HG03060 (cell line): ENCODE results near the gene RAB23.
A peak's percentile ranks its signal among the peaks of the same experiment; 100 is the strongest.
"Not testable (repeated sequence)": the region's sequence is repeated elsewhere in the genome, so short reads cannot be mapped to it uniquely, and the experiment has no call there.

Experiments
- ATAC-seq: cut with Tn5 transposase; IDR thresholded peaks from one replicate; pipeline ENCODE4 v1.9.1; 2021; ENCODE audit warnings: low read depth, moderate number of reproducible peaks; ENCODE audit not compliant: unreplicated experiment

RAB23 gene

DNA sequence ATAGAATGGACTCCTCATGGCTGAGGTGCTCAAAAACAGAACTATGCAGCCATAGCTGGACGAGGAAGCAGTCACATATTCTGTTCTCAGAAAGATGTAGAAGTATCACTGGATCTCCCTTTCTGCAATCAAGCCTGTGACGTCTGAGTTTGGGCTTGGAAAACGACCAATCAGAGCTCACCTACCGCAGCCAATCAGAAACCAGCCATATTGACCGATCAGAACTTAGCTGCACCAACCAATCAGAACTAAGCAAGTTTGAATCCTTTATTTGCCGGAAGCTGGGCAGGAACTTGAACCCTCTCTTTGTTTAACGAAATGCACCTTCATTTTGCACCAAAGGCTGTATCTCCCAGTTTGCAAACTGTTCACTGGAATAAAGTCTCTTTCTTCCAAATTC is 21.8 kb upstream of the RAB23 start:
- no peak for ATAC-seq

- not testable (repeated sequence) for ATAC-seq
Measured at GRCh38 chr6:57243526-57243925, 21.4 kb upstream of the RAB23 start.

DNA sequence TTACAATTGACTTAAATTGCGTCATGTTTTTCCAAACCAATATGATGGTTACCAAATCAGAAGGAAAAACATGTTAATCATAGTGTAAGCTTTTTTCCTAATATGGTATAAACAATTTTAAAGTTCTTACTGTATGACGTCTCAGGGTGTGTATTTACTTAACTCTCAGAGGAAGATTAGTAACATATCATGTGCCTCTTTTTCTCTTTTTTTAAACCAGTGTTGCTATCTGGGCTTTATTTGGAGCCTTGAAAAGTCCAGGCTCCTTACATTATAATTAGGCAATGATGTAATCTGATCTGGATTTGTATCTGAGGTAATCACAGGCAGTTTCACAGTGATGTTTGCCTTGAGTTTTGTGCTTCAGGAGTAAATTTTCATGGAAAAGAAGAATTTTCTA is 20.4 kb upstream of the RAB23 start:
- no peak for ATAC-seq

GRCh38 chr6:57226221-57226620 is 4.1 kb upstream of the RAB23 start:
- ATAC-seq, result no peak

DNA sequence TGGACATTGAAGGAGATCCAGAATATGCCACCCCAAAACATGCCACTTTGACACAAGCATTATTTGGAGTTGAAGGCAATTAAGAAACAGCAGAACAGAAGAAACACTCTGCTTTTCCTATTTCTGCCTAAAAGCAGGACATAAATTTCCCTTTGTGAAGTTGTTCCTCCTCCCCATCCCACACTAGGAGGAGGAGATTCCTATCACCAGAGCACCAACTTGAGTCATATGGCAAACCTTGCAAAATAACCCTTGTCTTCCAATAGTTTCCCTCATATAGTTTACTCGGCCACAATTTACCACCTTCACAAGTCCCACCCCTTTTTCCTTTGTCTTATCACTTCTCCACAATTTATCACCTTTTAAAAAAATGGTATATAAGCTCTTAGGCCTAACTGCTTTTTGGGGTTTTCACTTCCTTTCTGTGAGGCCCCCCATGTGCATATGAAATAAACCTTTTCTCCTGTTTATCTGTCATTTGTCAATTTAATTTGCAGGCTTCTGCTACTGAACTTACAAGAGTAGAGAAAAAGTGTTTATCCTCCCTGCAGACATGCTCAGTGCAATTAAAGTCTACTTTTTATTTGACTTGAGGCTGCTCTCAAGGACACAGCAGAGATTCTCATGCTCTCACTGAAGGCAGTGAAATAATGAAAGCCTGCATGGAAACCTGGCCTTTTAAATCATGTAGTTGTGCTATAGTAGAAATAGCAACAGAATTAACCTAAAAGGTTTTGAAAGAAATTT is 2.8 kb upstream of the RAB23 start:
- no peak for ATAC-seq

DNA sequence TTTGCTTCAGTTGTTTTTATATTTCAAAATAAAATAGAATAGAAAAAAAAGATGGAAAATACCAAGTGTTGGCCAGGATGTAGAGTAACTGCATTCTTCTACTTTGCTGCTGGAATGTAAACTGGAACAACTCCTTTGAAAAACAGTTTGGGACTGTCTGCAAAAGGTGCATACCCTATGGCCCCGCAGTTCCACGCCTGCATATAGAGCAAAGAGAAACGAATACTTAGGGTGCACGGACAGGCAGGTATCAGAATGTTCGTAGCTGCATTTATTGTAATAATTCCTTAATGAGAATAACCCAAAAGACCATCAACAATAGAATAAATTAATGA is 603 bp upstream of the RAB23 start:
- ATAC-seq, result no peak

DNA sequence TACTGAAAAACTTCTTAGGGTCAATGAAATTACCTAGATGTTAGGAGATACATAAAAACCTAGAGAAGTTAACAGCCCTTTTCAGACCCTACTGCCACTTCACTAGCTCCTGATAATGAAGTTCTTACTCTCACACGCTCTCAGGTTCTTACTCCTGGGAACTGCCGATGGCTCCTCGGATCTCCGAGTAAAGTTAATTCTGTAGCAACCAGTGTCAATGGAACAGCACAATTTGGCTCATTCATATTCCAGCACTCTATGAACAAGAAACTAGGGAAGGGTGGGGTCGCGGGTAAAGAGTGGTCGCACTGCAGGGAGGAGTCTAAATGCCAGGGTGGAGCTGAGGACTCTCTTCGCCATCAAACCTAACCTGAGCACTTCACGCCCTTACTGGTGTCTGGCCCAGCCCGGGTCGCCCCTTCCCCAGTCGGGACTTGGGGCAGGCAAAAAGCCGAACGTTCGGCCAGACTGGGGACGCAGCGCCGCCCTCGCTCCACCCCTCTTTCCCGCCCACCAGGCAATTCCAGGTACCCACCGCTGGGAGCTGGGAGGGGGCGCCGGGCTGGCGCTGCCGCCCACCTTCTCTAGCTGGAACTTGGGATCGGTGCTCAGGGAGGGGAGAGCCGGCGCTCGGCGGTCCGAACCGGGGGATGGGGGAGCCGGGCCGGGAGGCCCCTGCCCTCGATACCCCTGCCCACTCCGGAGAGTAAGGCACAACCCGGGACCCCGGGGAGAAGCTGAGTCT is 744 bp downstream of the RAB23 start:
- ATAC-seq, result peak; percentile 40

GRCh38 chr6:57220083-57220703 is 1.9 kb downstream of the RAB23 start:
- no peak for ATAC-seq

DNA sequence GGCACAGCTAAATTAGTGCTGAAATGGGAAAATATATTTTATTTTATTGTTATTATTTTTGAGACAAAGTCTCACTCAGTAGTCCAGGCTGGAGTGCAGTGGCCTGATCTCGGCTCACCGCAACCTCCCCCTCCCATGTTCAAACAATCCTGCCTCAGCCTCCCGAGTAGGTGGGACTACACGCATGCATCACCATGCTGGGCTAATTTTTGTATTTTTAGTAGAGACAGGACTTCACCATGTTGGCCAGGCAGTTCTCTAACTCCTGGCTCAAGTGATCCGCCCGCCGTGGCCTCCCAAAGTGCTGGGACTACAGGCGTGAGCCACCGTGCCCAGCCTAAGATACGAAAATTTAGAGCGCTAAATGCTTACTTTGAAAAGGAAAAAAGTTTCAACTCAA is 4.8 kb downstream of the RAB23 start:
- no peak for ATAC-seq

- no peak for ATAC-seq
Measured at GRCh38 chr6:57216235-57217101, 5.6 kb downstream of the RAB23 start.

DNA sequence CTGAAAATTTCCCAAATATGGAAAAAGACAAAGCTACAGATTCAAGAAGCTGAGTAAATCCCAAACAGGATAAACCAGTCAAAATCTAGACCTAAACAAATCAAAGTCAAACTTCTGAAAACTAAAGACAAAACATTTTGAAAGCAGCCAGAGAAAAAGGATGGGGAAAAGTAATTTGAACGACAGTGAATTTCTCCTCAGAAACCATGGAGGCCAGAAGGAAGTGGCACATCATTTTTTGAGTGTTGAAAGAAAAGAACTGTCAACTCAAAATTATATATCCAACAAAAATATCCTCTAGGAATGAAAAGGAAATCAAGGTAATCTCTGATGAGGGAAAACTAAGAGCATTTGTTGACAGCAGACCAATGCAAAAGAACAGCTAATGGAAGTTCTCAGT is 6.8 kb downstream of the RAB23 start:
- no peak for ATAC-seq

- no peak for ATAC-seq
Measured at GRCh38 chr6:57210060-57210459, 12.0 kb downstream of the RAB23 start.

DNA sequence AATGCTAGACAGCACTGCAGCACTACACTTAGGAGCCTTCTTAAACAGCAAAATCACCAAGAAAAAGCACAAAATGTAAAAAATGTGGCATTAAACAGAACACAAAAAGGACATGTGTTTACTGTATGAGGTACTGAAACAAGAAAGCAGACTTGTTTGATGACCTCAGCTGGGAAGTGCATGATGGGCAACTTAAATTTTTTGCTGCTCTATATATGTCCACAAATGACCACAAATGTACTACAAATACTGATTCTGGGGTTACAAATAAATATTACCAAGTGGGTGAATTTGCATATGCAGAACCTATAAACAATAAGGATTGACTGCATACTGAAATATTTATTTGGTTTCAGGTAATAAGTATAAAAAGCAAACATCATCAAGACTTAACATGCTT is 13.1 kb downstream of the RAB23 start:
- ATAC-seq, result no peak

DNA sequence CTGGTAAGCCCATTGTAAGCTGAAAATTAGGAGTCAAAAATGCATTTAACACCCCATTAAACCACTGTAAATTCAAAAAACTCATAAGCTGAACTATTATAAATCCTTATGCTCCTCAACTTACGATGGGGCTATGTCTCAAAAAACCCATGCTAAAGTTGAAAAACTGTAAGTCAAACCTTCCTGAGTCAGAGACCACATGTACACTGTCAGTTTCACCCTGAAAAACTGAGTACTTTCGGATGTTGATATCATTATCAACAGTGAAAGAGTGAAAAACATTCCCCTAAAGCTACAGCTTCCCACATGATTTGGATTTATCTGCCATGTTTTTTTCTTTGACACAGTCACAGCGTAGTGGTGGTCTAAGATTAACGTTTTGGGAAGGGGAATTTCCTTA is 14.2 kb downstream of the RAB23 start:
- no peak for ATAC-seq

DNA sequence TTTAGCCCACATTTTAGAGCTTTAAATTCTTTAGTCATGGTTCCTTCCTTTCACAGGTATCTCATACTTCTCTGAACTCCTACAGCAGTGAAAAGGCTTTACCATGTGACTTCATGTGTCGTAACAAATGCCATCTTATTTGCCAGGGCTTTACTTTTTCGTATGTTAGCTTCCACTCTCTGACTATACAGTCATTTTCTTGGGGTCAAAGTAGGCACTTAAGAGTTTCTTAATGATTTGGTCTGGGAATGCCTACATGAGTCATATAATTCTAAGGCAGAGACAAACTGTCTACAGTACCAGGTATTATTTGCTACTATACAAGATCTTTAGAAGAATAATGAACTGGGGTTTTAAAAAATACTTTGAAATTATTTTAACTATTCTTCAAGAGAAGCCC is 15.0 kb downstream of the RAB23 start:
- ATAC-seq, result no peak

GRCh38 chr6:57205550-57206328 is 16.4 kb downstream of the RAB23 start:
- ATAC-seq, result no peak

DNA sequence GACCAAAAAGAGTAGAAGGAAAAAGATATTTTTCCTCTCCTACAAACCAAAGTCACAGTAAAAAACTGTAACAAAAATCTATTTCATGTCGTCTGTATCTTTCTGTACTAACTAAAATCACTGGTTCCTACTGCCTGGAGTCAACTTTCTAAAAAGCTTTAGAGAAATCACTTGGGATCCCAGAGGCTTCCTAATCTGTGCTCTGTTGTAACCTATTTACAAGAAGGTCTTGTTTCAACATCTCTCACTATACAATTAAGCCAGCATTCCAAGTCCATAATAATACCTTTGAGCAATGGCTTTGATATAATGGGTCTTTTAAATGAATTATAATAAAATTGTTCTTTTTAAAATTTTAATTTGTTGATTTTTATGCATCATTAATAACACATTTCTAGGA is 20.4 kb downstream of the RAB23 start:
- ATAC-seq, result no peak

DNA sequence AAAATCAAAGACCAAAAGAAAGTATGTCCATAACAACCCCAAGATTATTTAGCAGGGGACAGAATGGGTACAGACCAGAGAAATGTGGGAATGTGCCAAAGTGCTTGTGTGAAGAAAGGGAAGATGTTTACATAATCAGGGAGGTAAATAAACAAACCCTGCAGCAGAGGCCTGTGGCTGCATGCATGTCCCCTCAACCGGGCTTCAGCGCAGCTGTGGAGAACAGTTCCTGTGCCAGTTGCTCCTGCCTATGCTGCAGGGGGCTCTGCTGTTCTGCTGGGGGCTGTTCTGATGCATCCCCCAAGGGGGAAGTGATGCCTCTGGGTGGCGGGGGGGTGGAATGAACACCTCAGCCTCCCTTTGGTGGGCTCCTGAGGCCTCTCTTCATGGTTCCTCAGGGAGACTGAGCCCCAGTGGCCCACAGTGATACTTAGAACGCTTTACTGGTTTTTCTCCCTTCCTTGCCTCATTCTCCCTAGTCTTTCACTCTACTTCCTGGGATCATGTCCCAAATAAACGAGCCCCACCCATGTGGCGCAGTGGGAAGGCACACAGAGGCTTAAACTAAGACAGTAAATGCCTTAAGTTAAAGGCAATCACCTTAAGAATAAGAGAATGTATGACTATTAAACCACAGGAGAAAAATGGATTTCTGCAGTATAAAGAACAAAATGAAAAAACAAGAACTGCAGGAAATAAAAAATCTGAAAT is 23.0 kb downstream of the RAB23 start:
- no peak for ATAC-seq

GRCh38 chr6:57195457-57195856 is 26.6 kb downstream of the RAB23 start:
- no peak for ATAC-seq

DNA sequence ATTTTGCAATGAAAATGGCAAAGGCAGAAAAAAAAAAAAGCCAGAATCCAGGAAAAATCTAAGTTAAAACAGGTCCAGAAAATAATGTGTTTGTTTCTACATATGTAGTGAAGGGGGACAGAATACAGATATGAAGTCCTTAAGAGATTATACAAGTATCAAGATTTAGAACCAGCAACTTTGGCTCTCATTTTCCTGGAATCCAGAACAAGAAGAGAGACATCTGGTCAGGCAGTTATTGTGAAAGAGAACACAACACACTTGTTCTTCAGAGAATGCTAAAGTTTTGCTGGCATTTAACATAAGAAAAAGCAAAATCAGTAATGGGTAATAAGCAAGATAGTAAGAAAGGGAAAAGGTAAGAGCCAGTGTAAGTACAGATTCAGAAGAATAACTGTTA is 28.9 kb downstream of the RAB23 start:
- ATAC-seq, result no peak
